Ishikawa (cell line): ENCODE results near the gene KIF26B.

Source experiments
- CEBPB ChIP-seq: IDR thresholded peaks from 2 replicates; pipeline ENCODE4 v1.6.1; 2012
- CREB1 ChIP-seq: IDR thresholded peaks from 2 replicates; pipeline ENCODE4 v1.6.1; 2012; ENCODE audit warnings: low read depth
- EGR1 ChIP-seq: IDR thresholded peaks from 2 replicates; pipeline ENCODE4 v1.6.1; 2012
- EP300 ChIP-seq: IDR thresholded peaks from 2 replicates; pipeline ENCODE4 v1.6.1; 2012; ENCODE audit warnings: borderline replicate concordance
- FOXM1 ChIP-seq: IDR thresholded peaks from 2 replicates; pipeline ENCODE4 v1.6.1; 2012; ENCODE audit warnings: low read depth, borderline replicate concordance
- MAX ChIP-seq: IDR thresholded peaks from 2 replicates; pipeline ENCODE4 v1.6.1; 2012
- NFIC ChIP-seq: IDR thresholded peaks from 2 replicates; pipeline ENCODE4 v1.6.1; 2012
- RAD21 ChIP-seq: IDR thresholded peaks from 2 replicates; pipeline ENCODE4 v1.6.1; 2012; ENCODE audit warnings: low read depth
- REST ChIP-seq: IDR thresholded peaks from 2 replicates; pipeline ENCODE4 v1.6.1; 2012; ENCODE audit warnings: low read depth, mild to moderate bottlenecking
- TAF1 ChIP-seq: IDR thresholded peaks from 2 replicates; pipeline ENCODE4 v1.6.1; 2012; ENCODE audit warnings: low read depth, mild to moderate bottlenecking
- TCF12 ChIP-seq: IDR thresholded peaks from 2 replicates; pipeline ENCODE4 v1.6.1; 2012; ENCODE audit warnings: low read depth
- TEAD4 ChIP-seq: IDR thresholded peaks from 2 replicates; pipeline ENCODE4 v1.6.1; 2012
- USF1 ChIP-seq: IDR thresholded peaks from 2 replicates; pipeline ENCODE4 v1.6.1; 2012
- YY1 ChIP-seq: IDR thresholded peaks from 2 replicates; pipeline ENCODE4 v1.6.1; 2012; ENCODE audit warnings: low read depth
- ZBTB7A ChIP-seq: IDR thresholded peaks from 2 replicates; pipeline ENCODE4 v1.6.1; 2012; ENCODE audit warnings: low read depth

Gene KIF26B

GRCh38 chr1:245690156-245690690 is 535.4 kb downstream of the KIF26B start:
- no peak for TF ChIP-seq RAD21

- no peak for TF ChIP-seq YY1
These were observed 536.3 kb downstream of the KIF26B start for GRCh38 chr1:245690946-245691541.

- TF ChIP-seq ZBTB7A, result no peak
- no peak for TF ChIP-seq TEAD4
- no peak for TF ChIP-seq CREB1
- TF ChIP-seq RAD21, result no peak
- no peak for TF ChIP-seq MAX
- TF ChIP-seq NFIC, result no peak
- TF ChIP-seq EGR1, result no peak
- no peak for TF ChIP-seq REST
- no peak for TF ChIP-seq TCF12
These were observed 537.1 kb downstream of the KIF26B start for GRCh38 chr1:245691897-245692296.

GRCh38 chr1:245692318-245692717 is 537.5 kb downstream of the KIF26B start:
- no peak for TF ChIP-seq EGR1
- TF ChIP-seq CEBPB, result no peak
- TF ChIP-seq CREB1, result no peak
- TF ChIP-seq RAD21, result no peak
- no peak for TF ChIP-seq ZBTB7A
- TF ChIP-seq EP300, result no peak
- no peak for TF ChIP-seq TAF1
- no peak for TF ChIP-seq USF1
- TF ChIP-seq FOXM1, result no peak
- no peak for TF ChIP-seq TEAD4
- TF ChIP-seq TCF12, result no peak
- no peak for TF ChIP-seq NFIC
- TF ChIP-seq REST, result no peak

DNA sequence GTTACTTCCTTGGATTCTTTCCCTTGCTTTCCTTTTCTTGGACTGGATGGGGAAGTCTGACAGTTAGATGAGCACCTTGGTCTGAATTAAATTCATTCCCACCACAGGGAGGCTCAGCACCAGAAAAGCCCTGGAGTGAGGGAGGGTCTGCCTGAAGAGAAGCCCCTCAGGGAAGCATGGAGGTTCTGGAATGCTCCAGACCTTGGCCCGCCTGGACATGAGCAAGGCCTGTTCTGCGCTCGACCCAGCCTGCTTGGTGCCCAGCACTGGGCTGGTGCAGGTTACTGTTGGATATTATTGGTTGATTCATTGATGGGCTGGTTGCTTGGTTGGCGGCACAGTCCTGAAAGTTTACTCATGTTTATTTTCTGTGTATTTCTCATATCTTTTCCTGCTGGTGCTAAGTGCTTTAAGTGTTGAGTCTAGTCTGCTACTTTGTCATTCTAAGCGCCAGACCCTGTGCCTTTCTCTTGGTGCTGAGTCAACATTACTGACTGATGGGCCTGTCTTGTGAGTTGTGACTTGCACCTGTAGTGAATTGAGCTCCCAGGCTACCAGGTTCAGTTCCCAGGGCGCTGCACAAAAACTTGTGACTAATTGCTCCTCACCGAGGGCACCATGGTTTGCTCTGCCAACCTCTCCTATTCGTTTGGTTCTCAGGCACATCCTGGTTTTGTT is 538.5 kb downstream of the KIF26B start:
- TF ChIP-seq CREB1 (no peak), CEBPB (no peak), TCF12 (no peak), NFIC (no peak), EGR1 (no peak), MAX (no peak)

GRCh38 chr1:245693941-245694752 is 539.4 kb downstream of the KIF26B start:
- TF ChIP-seq EP300, result no peak
- no peak for TF ChIP-seq RAD21
- TF ChIP-seq ZBTB7A, result no peak
- no peak for TF ChIP-seq CREB1
- TF ChIP-seq YY1, result no peak
- TF ChIP-seq TAF1, result no peak
- no peak for TF ChIP-seq NFIC
- TF ChIP-seq MAX, result no peak
